HG03432 (cell line): ENCODE data around the gene C20orf144.
"Not testable (repeated sequence)": the region's sequence is repeated elsewhere in the genome, so short reads cannot be mapped to it uniquely, and the experiment has no call there.

Source experiments
- ATAC-seq: cut with Tn5 transposase; IDR thresholded peaks from one replicate; pipeline ENCODE4 v1.9.1; 2021; ENCODE audit warnings: mild to moderate bottlenecking, moderate library complexity; ENCODE audit not compliant: unreplicated experiment

Gene C20orf144

GRCh38 chr20:33662172-33662571 lies at the start of gene C20orf144:
TSS of gene C20orf144 (plus strand) at chr20:33662327. CDS start at chr20:33662346, 19 bp downstream.
- no peak for ATAC-seq

- no peak for ATAC-seq
Observed at GRCh38 chr20:33621717-33622400, 40.3 kb upstream of the C20orf144 start.

DNA sequence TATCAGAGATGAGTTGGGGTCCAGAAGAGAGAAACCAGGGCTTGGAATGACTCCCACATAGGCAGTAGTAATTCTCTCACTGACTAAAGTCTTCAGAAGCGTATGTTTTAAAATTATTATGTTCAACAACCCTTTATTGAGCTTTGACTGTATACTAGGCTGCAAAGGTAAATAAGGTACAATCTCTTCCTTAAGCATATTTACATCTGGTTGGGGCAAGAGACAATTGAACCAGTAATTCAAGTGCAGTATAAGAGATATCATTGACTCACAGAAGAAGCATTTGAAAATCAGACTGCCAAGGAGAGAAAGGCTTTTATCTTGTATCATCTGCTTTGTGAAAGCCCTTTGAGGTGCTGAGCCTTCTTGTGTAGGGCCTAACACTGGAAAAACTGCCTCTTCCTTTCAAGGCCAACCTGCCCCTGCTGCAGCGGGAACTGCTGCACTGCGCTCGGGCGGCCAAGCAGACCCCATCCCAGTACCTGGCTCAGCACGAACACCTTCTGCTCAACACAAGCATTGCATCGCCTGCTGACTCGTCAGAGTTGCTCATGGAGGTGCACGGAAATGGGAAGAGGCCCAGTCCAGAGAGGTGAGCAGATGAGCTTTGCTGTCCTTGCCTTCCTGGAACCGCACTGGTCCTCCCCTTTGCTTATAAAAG lies 39.3 kb upstream of the C20orf144 start:
- ATAC-seq = no peak

DNA sequence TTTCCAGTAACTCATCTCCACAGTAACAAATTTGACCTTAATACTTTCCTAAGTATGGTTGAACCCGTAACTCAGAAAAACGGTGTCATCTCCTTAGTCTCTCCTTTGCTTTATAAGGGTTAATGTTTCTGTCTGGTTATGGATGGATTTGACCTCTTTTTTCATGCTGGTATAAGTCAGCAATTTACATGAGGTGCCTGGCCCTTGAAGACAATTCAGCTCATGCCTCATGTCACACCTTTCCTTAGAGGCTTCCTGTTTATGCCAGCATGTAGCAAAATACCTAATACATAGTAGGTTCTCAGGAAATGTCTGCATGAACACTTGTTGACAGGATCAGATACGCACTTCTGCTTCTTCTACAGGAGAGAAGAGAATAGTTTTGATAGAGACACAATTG lies 37.7 kb upstream of the C20orf144 start:
- ATAC-seq = no peak

- ATAC-seq = no peak
Observed at GRCh38 chr20:33626190-33626589, 35.9 kb upstream of the C20orf144 start.

- ATAC-seq = no peak
Observed at GRCh38 chr20:33627577-33628216, 34.4 kb upstream of the C20orf144 start.

DNA sequence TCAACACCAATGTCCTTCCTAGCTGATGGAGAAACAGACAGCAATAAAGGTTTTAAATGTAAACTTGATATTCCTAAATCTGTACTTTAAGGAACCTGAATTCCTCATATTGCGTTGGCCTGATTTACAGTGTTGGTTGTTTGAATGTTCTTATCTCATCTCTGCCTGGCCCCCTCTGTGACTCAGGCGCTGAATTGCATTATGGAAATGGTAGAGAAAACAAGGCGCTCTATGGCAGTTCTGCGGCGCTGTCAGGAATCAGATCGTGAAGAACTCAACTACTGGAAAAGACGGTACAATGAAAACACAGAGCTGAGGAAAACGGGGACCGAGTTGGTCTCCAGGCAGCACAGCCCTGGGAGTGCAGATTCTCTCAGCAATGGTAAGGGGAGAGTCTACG lies 32.6 kb upstream of the C20orf144 start:
- ATAC-seq = no peak

- ATAC-seq = no peak
Observed at GRCh38 chr20:33629979-33630378, 32.1 kb upstream of the C20orf144 start.

DNA sequence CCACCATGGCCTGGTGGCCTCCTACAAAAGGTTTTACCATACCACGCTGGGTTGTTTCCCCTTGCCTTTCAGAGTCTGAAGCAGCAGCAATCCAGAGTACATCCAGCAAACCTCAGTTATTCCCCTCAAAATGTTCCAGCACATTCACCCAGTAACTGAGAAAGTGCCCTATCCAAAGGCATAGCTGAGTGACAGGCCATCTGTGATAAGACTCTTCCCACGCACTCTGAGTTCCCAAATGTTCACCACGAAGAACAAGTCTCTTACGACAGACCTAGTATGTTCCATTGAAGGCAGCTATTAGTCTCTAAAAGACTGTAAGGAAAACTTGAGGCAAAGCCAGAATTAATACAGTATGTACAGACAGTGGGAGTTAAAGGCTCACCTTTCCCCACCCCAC lies 31.6 kb upstream of the C20orf144 start:
- ATAC-seq = no peak

DNA sequence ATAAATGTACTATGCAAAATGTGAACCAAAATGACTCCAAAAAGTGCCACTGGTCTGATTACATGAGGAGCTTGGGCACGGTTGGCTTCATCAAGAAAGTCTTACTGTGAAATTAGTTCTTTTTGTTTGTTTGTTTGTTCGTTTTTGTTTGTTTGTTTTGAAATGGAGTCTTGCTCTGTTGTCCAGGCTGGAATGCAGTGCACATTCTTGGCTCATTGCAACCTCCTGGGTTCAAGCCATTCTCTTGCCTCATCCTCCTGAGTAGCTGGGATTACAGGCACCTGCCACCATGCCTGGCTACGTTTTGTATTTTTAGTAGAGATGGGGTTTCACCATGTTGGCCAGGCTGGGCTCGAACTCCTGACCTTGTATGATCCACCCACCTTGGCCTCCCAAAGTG lies 30.2 kb upstream of the C20orf144 start:
- not testable (repeated sequence) for ATAC-seq

DNA sequence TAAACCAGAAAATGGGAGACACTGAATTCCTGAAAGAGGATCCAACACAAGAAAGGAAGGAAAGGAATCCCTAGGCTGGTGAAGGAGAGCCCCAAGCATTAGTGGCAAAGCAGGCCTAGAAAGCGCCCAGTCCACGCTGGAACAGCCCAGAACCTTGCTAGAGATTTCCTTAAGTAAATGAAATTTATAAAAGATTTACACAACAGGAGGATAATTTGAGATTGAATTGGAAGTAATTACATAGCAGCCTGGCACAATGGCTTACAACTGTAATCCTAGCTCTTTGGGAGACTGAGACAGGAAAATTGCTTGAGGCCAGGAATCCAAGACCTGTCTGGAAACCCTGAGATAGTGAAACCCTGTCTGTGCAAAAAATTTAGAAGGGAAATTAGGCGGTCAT lies 26.8 kb upstream of the C20orf144 start:
- ATAC-seq = no peak

GRCh38 chr20:33636776-33637175 lies 25.4 kb upstream of the C20orf144 start:
- no peak for ATAC-seq

DNA sequence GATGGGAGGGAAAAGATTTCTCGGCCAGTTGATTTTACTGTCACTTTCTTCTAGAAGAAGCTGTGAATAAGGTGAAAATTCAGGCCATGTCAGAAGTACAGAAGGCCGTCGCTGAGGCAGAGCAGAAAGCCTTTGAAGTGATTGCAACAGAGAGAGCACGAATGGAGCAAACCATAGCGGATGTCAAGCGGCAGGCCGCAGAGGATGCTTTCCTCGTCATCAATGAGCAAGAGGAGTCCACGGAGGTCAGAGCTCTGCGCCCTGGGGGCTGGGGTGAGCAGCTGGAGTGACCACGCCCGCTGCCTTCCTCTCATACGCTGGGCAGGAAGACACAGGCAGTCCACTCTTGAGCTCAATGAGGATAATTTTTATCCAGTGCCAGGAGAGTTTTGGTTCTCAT lies 21.8 kb upstream of the C20orf144 start:
- ATAC-seq = no peak

DNA sequence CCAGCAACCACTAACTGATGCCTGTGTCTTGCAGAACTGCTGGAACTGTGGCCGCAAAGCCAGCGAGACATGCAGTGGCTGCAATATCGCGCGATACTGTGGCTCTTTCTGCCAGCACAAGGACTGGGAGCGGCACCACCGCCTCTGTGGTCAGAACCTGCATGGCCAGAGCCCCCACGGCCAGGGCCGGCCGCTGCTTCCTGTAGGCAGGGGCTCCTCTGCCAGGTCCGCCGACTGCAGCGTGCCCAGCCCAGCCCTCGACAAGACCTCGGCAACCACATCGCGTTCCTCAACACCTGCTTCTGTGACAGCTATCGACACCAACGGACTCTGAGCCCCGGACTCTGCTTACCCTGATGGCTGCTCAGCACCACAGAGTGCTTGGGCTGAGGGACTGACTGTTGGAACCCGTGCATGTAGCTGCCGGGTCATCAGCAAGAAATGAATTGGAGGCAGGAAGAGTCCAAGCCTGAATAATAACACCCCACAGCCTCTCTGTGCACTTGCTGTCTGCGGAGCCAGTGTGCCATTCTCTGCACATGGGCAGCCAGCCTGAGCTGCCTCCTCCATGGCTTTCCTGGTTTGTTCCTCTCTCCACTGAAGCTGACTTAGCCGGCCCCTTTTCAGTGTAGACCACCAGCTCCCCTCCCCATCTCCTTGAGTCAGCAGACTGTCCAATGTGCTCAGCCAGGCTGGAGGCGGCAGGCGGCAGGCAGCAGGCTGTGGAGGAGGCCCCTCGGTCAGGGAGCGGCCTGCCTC lies 17.6 kb upstream of the C20orf144 start:
- ATAC-seq = no peak

GRCh38 chr20:33645072-33645358 lies 17.1 kb upstream of the C20orf144 start:
- ATAC-seq = no peak

- no peak for ATAC-seq
Observed at GRCh38 chr20:33645396-33645795, 16.7 kb upstream of the C20orf144 start.

DNA sequence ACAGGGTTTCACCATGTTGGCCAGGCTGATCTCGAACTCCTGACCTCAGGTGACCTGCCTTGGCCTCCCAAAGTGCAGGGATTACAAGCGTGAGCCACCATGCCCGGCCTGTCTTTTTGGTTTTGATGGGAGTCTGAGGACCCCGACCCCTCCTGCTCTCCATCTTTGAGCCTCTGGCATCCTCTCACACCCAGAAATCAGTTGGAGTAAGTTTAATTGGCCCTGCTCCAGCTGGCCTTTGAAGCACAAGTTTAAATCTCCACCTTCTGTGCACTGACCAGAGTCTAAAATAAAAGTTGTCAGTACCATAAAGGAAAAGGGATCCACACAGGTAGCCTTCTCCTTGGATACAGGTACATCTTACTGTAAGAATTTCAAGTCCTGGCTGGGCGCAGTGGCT lies 15.9 kb upstream of the C20orf144 start:
- ATAC-seq = no peak

GRCh38 chr20:33646959-33647602 lies 15.0 kb upstream of the C20orf144 start:
- not testable (repeated sequence) for ATAC-seq

GRCh38 chr20:33647603-33648395 lies 14.3 kb upstream of the C20orf144 start:
- ATAC-seq = peak; percentile 70

- no peak for ATAC-seq
Observed at GRCh38 chr20:33648396-33649004, 13.6 kb upstream of the C20orf144 start.
